OCI-LY7 (cell line): ENCODE results near the gene CXCR3. TPM values are rescaled to one million over a fixed set of nuclear protein-coding genes. Genes with fewer than 3 reads are reported as not detected.
A peak's percentile ranks its signal among the peaks of the same experiment; 100 is the strongest.

Experiments used
- BruUV-seq: library from RNA; stranded (reverse); fragments of 400-500 nt; replicated peaks from 2 replicates; lab custom pipeline; 2021; lab: Mats Ljungman, UMichigan
- CTCF ChIA-PET: fragments of 300-600 bp; sonication (Branson Sonifier 250); formaldehyde crosslinking; loops from one replicate; lab custom pipeline; 2022; ENCODE audit warnings: antibody characterized with exemption; ENCODE audit not compliant: unreplicated experiment; lab: Charles Lee
- POLR2A ChIA-PET: fragments of 300-600 bp; sonication (Branson Sonifier 250); formaldehyde crosslinking; loops from one replicate; lab custom pipeline; 2022; ENCODE audit warnings: antibody characterized with exemption; lab: Charles Lee
- DNase-seq: peaks from one replicate; pipeline ENCODE4 v3.0.0-alpha.2; 2015; ENCODE audit warnings: low spot score
- H2AFZ ChIP-seq: fragments of 200-600 bp; sonication (generic), shearing (Covaris generic); 2 replicates; pipeline ENCODE4 v1.6.1; 2014; ENCODE audit warnings: mild to moderate bottlenecking, antibody characterized with exemption, low read length, moderate library complexity
- H3K27ac ChIP-seq: fragments of 200-600 bp; sonication (generic); 2 replicates; pipeline ENCODE4 v1.5.1; 2014; ENCODE audit warnings: mixed run types, low read depth, mild to moderate bottlenecking, moderate library complexity, low read length, inconsistent platforms; ENCODE audit not compliant: poor library complexity, severe bottlenecking
- H3K36me3 ChIP-seq: fragments of 200-600 bp; sonication (generic); 2 replicates; pipeline ENCODE4 v1.6.1; 2014; ENCODE audit warnings: mild to moderate bottlenecking, antibody characterized with exemption, low read length, moderate library complexity, mixed read lengths; ENCODE audit not compliant: insufficient read depth
- H3K4me1 ChIP-seq: fragments of 200-600 bp; sonication (generic); 2 replicates; pipeline ENCODE4 v1.5.1; 2014; ENCODE audit warnings: mild to moderate bottlenecking, low read length; ENCODE audit not compliant: insufficient read depth, poor library complexity, severe bottlenecking
- H3K4me2 ChIP-seq: fragments of 200-600 bp; sonication (generic); 2 replicates; pipeline ENCODE4 v1.6.1; 2014; ENCODE audit warnings: mild to moderate bottlenecking, low read length
- H3K4me3 ChIP-seq: fragments of 200-600 bp; sonication (generic); 2 replicates; pipeline ENCODE4 v1.5.1; 2014; ENCODE audit warnings: mild to moderate bottlenecking, low read depth, low read length; ENCODE audit not compliant: poor library complexity, severe bottlenecking
- H3K79me2 ChIP-seq: fragments of 200-600 bp; sonication (generic); 2 replicates; pipeline ENCODE4 v1.6.1; 2016; ENCODE audit warnings: low read depth, mild to moderate bottlenecking, low read length, moderate library complexity, mixed read lengths; ENCODE audit not compliant: insufficient read depth
- H3K9me2 ChIP-seq: fragments of 200-600 bp; sonication (generic); 2 replicates; pipeline ENCODE4 v1.6.1; 2016; ENCODE audit warnings: mild to moderate bottlenecking, low read length, mixed read lengths; ENCODE audit not compliant: insufficient read depth
- H3K9me3 ChIP-seq: fragments of 200-600 bp; sonication (generic); 2 replicates; pipeline ENCODE4 v1.6.1; 2014; ENCODE audit warnings: mild to moderate bottlenecking, mixed run types, low read length, mixed read lengths
- H4K20me1 ChIP-seq: fragments of 200-600 bp; sonication (generic); 2 replicates; pipeline ENCODE4 v1.6.1; 2014; ENCODE audit warnings: mild to moderate bottlenecking, antibody characterized with exemption, low read length, moderate library complexity, mixed read lengths; ENCODE audit not compliant: insufficient read depth
- EZH2phosphoT487 ChIP-seq: fragments of 200-600 bp; sonication (generic); IDR thresholded peaks from 2 replicates; pipeline ENCODE4 v1.6.1; 2018; ENCODE audit warnings: low read depth, borderline replicate concordance, mild to moderate bottlenecking, mixed run types, antibody characterized with exemption, low read length, moderate library complexity, mixed read lengths
- intact Hi-C: fragments of 100-400 bp; cut with micrococcal nuclease; formaldehyde crosslinking; loops from one replicate; pipeline ENCODE4 v1.10.0; 2022; ENCODE audit not compliant: unreplicated experiment
- total RNA-seq, 2 experiments: library from RNA; depleted of rRNA in 1 of 2; stranded (reverse); fragments of >200 nt in 1 of 2; shearing (Covaris generic) in 1 of 2; gene quantifications; 2 replicates each; pipeline ENCODE4 v1.2.3, GENCODE V29; 2014 to 2022
- TF ChIP-seq, protein P1 (sequence below): fragments of 200-600 bp; sonication (generic); conservative IDR thresholded peaks from 2 replicates; pipeline ENCODE4 v1.5.1; 2014; ENCODE audit warnings: mild to moderate bottlenecking, antibody characterized with exemption, low read length, moderate library complexity, mixed read lengths

The CXCR3 gene
- total RNA-seq, 2 experiments from 2014 or later, result not detected

DNA sequence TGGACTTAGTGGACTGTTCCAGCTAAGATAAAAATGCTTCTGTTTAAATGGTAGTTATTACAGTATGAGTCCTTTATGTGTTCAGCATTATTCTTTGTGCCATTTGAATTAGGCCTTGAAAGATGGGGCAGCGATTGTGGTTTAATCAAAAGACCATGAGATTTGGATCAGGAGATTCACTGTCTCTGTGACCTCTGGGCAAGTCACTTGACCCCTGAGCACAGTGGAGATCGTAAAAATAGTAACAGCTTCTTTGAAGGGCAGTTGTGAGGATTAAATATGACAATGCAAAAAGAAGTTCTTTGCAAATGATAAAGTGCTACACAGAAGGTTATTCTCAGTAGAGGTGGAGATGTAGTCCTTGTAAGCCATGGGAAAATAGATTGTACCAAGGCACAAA is 10.8 kb downstream of the CXCR3 start:
- Histone ChIP-seq H3K4me3 (no peak overlapping the region), H4K20me1 (no peaks in the 10 kb centered on the region), H3K9me3 (no peaks in the 10 kb centered on the region), H3K9me2 (no peaks in the 10 kb centered on the region), H3K4me1 (peaks cover 27% of the 10 kb centered on the region), H3K36me3 (peaks cover 79% of the 10 kb centered on the region), H3K4me2 (no peak overlapping the region), H2AFZ (no peak overlapping the region), H3K27ac (peak overlapping the region; percentile 42), H3K79me2 (no peaks in the 10 kb centered on the region)
- POLR2A ChIA-PET, result interaction anchor here (0.8 kb wide), 1 partner anchor 9 kb away, joined by 3 read pairs; no protein-coding TSS in a partner anchor
- no peak for TF ChIP-seq EZH2phosphoT487
- TF ChIP-seq, protein P1, sequence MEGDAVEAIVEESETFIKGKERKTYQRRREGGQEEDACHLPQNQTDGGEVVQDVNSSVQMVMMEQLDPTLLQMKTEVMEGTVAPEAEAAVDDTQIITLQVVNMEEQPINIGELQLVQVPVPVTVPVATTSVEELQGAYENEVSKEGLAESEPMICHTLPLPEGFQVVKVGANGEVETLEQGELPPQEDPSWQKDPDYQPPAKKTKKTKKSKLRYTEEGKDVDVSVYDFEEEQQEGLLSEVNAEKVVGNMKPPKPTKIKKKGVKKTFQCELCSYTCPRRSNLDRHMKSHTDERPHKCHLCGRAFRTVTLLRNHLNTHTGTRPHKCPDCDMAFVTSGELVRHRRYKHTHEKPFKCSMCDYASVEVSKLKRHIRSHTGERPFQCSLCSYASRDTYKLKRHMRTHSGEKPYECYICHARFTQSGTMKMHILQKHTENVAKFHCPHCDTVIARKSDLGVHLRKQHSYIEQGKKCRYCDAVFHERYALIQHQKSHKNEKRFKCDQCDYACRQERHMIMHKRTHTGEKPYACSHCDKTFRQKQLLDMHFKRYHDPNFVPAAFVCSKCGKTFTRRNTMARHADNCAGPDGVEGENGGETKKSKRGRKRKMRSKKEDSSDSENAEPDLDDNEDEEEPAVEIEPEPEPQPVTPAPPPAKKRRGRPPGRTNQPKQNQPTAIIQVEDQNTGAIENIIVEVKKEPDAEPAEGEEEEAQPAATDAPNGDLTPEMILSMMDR, result no peak
- no TSS peak for BruUV-seq
- DNase-seq, result no peak
- intact Hi-C loops, result no loop called here
- CTCF ChIA-PET, result no interaction called here

DNA sequence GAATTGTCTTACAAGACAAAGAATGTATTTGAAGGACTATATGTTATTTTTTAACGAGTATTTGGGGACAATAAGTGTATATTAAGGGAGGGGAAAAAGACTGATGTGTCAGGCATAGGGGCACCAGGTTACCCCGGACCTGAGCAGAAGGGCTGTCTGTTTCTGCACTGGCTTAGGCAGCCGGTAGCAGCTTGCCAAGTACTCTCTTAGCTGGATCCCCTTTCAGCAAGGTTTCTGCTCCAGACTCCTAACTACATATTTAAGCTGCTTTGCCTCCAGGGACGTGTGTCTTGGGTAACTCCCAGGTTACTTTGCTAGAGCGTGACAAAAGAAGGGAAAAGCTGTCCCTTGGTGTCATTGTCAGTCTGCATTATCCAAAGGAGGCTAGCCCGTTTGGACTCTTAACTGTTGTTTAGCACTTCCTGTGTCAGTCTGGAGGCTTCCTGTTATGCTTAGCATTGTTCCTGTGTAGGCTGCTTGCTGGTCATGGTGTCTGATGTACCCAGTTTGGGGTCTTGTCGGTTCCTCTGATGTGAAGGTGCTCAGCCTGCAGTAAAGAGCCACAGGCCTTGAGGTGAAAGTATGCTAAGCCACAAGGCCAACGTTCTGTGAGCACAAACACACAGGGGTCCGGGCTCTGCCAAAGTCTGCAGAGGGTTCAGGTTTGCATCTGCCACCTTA is 11.6 kb downstream of the CXCR3 start:
- DNase-seq, result peak; percentile 26
- Histone ChIP-seq H3K9me2 (no peaks in the 10 kb centered on the region), H3K4me3 (no peak overlapping the region), H3K9me3 (no peaks in the 10 kb centered on the region), H3K36me3 (peaks cover 83% of the 10 kb centered on the region), H3K4me1 (peaks cover 27% of the 10 kb centered on the region), H3K79me2 (no peaks in the 10 kb centered on the region), H2AFZ (peak overlapping the region; percentile 11; the same call in 1 of the 2 replicates), H4K20me1 (no peaks in the 10 kb centered on the region), H3K4me2 (no peak overlapping the region), H3K27ac (peak overlapping the region; percentile 42)
- TF ChIP-seq, protein P1, result no peak
- no peak for TF ChIP-seq EZH2phosphoT487
- ChIA-PET CTCF (no interaction called here), POLR2A (interaction anchor here (0.7 to 0.9 kb wide), 2 partner anchors 44 to 551 kb away, joined by 3 read pairs; no protein-coding TSS in a partner anchor)
- intact Hi-C loops, result no loop called here
- BruUV-seq, result no TSS peak
